GM18498 (cell line): Measurements from ENCODE around the gene ZMYND15.
"Not testable (repeated sequence)": the region's sequence is repeated elsewhere in the genome, so short reads cannot be mapped to it uniquely, and the experiment has no call there.

Experiments
- ATAC-seq: cut with Tn5 transposase; IDR thresholded peaks from one replicate; pipeline ENCODE4 v1.9.1; 2021; ENCODE audit warnings: mild to moderate bottlenecking, moderate library complexity; ENCODE audit not compliant: unreplicated experiment

ZMYND15 gene, protein sequence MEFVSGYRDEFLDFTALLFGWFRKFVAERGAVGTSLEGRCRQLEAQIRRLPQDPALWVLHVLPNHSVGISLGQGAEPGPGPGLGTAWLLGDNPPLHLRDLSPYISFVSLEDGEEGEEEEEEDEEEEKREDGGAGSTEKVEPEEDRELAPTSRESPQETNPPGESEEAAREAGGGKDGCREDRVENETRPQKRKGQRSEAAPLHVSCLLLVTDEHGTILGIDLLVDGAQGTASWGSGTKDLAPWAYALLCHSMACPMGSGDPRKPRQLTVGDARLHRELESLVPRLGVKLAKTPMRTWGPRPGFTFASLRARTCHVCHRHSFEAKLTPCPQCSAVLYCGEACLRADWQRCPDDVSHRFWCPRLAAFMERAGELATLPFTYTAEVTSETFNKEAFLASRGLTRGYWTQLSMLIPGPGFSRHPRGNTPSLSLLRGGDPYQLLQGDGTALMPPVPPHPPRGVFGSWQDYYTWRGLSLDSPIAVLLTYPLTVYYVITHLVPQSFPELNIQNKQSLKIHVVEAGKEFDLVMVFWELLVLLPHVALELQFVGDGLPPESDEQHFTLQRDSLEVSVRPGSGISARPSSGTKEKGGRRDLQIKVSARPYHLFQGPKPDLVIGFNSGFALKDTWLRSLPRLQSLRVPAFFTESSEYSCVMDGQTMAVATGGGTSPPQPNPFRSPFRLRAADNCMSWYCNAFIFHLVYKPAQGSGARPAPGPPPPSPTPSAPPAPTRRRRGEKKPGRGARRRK

DNA sequence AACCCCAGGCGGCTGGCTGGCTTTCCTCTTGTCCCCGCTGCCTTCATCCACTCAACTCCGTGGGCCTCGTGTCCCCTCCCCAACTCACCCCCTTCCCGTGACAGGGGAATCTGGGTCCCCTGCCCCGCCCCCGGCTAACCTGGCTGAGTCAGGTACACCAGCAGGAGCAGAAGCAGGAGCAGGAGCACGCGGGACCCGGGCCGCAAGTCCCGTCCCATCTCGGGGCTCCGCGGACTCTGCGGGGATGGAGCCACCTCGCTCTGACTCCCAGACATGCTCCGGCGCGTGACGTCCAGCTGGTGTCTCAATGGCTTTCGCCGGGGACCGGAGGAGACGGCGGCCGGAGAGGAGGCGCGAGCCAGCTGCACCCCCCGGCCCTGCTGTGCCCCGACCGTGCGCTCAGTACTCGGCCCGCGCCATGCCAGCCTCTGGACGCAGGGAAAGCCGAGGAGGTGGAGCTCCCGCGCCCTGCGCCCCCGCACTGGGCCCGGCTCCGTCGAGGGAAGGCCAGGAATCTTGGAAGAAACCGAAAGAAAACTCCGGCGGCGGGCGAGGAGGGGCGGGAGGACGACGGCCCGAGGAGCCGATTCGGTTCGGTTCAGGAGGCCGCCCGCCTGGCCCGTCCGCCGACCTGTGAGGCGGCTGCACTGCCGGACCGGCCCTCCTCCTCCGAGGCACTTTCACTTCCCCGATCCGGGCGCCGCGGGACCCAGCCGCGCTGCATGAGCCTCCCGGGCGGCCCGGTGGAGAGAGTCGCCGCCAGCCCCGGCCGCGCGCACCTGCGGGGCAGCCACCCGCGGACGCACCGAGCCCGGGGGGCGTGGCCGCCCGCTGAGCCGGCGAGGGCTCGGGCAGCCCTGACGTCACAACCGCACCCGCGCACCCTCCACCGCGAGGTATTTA is at the start of gene ZMYND15, which contains the start of gene CXCL16:
Gene ZMYND15 (plus strand): TSS at position 712 of the 903 bp plus-strand sequence. CDS start 716 bp downstream, outside the sequence.
Gene CXCL16 (minus strand): TSS at position 807 of the 903 bp plus-strand sequence. CDS start 589 bp downstream, at position 218.
- ATAC-seq = peak; percentile 54

DNA sequence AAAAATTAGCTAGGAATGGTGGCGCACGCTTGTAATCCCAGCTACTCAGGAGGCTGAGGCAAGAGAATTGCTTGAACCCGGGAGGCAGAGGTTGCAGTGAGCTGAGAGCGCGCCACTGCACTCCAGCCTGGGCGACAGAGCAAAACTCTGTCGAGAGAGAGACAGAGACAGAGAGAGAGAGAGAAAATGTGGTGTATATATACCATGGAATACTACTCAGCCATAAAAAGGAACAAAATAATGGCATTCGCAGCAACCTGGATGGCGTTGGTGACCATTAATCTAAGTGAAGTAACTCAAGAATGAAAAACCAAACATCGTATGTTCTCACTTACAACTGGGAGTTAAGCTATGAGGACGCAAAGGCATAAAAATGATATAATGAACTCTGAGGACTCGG is 49.8 kb upstream of the ZMYND15 start:
- not testable (repeated sequence) for ATAC-seq

DNA sequence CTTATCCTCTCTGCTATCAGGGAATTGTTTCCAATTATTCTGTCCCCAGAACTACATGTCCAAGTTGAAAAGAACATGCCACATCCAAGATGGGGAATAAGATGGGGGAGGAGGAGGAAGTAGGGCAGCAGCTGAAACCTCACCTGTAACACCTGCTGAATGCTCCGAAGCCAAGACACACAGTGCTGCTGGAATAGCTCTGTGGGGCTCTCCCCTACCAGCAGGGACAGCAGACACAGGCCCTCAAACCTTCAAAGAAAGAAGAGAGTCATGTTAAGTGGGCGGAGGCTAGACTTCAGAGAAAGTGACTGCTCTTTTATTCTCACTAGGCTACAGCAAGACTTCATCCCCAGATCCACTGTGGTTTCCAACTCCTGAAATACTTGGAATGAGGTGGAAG is 48.9 kb upstream of the ZMYND15 start:
- ATAC-seq = no peak

DNA sequence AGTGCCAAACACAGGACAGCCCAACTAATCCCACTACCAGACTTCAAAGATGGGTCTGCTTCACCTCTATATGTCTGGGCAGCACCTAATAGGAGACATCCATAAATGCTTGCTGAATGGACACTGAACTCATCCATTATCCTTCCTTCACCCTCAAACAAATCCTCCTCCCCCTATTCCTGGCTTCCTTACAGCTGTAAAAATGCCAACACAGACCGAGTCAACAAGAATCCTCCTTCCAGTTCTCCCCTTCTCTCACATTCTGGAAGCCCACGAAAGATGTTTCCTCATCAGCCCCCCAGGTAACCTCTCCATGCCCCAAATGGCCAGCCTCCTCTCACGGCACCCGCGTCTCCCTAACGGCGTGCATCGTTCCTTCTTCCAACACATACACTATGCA is 47.9 kb upstream of the ZMYND15 start:
- ATAC-seq = no peak

DNA sequence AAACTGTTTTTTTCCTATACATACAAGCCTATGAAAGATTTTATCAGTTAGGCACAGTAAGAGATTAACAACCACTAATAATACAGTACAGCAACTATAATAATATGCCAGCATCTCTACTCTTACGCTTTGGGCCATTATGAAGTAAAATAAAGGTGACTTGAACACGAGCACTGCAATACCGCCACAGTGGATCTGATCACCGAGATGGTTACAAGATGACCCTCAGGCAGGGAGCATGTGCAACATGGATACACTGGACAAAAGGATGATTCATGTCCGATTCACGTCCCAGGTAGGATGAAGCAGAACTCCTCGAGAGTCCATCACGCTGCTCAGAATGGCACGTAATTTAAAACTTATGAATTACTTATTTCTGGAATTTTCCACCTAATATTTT is 46.2 kb upstream of the ZMYND15 start:
- ATAC-seq = no peak

DNA sequence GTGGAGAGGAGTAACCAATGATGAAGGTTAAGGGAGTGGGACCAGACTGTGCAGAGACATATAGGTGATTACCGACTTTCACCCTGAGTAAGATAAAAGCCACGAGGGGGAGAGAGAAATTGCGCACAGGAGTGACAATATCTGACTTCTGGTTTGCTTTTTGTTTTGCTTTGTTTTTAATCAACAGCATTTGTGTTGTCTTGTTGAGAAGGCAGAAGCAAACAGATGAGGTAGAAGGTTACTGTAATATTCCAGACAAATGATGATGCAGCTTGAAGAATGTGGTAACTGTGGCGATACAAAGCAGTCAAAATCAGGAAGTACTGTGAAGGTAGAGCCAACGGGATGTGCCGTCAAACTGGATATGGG is 43.2 kb upstream of the ZMYND15 start:
- ATAC-seq = no peak

DNA sequence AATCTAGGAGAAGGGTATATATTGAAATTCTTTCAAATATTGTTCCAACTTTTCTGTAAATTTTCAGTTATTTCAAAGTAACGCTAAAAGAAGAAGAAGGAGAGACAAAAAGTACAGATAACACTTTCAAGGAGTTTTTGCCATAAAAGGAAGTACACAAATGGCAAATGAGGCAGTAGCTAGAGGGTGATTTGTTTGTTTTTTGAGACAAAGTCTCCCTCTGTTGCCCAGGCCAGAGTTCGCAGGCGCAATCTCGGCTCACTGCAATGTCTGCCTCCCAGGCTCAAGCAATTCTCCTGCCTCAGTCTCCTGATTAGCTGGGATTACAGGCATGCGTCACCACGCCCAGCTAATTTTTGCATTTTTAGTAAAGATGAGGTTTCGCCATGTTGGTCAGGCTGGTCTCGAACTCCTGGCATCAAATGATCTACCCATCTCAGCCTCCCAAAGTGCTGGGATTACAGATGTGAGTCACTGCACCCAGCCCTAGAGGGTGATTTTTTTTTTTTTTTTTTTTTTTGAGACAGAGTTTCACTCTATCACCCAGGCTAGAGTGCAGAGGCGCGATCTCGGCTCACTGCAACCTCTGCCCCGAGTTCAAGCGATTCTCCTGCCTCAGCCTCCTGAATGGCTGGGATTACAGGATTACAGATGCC is 40.1 kb upstream of the ZMYND15 start:
- ATAC-seq = not testable (repeated sequence)

DNA sequence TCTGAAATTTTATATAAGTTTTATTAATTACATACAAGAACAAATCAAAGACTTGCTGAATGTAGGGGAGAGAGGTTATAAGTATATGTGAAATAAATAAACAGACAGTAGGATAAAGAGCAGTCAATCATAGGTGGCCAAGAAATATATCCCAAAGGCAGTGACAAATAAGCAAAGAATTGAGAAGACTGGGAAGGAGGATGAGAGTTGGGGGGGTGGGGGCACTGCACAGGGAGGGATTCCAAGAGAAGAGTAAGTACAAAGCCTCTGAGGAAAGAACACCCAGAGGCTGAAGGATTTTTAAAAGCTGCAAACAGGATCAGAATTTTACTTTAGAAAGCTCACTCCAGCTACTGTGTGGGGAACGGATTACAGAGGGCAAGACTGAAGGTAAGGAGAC is 38.5 kb upstream of the ZMYND15 start:
- no peak for ATAC-seq

DNA sequence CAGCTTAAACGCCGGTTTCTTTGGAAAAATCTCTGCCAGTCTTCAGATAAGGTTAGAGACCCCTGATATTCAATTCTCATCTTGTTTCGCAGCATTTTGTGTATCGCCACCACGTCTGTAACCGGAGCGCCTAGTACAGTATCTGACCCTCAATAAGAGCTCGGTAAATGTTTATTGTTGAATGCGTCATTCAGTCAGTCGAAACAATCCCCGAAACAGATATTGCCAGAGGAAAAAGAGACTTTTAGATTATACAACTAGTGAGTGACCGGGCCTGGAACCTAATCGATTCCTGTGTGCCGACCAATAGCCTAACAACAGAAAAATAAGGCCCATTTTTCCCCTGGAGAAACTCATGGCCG is 36.3 kb upstream of the ZMYND15 start:
- no peak for ATAC-seq

DNA sequence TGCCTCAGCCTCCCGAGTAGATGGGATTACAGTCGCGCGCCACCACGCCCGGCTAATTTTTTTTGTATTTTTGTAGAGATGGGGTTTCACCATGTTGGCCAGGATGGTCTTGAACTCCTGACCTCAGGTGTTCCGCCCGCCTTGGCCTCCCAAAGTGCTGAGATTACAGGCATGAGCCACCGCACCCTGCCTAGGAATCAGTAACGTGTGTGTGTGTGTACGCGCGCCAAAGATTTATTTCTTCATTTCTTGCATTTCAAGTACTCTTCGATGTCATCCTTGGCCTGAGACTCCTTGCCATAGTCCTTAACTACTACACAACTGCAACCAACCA is 35.1 kb upstream of the ZMYND15 start:
- not testable (repeated sequence) for ATAC-seq

DNA sequence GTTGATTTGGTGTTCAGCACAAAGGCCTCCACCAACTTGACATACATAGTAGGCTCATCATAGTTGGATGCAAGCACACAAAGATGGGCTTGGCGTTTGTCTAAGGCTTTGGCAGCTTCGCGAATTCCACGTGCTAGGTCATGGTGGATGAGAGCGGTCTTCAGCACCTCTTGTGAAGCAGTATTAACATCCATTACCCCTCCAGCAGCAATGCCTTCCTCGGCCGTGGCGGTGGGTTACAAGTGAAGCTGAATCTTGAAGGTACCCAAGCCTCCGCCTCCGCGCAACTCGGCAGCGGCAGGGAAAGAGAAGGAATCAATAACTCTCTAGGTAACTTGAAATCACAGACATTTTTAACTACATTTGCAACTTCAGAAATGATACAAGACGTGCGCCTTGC is 34.6 kb upstream of the ZMYND15 start:
- no peak for ATAC-seq

DNA sequence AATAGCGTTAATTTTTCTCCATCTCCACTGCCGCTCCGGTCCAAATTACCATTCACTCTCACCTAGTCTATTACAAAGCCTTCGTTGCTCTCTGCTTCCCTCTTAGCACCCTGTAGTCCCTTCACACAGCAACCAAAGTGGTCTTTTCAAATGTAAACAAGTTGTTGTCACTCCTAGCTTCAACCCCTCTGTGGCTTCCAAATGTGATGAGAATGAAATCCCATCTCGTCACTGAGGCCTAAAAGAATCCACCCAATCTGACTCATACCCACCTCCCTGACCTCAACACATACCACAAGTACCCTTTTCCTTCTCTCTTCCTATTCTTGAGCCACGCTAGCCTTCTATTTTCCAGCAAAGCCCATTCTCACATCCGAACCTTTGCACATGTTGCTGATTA is 33.5 kb upstream of the ZMYND15 start:
- ATAC-seq = no peak

DNA sequence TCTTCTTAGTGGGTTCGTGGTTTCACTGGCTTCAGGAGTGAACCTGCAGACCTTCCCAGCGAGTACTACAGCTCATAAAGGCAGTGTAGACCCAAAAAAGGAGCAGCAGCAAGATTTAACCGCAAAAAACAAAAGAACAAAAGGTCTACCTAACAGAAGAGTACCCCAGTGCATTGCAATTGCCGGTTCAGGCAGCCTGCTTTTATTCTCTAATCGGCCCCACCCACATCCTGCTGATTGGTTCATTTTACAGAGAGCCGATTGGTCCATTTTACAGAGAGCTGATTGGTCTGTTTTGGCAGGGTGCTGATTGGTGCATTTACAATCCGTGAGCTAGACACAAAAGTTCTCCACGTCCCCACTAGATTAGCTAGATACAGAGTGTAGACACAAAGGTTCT is 31.2 kb upstream of the ZMYND15 start:
- no peak for ATAC-seq

DNA sequence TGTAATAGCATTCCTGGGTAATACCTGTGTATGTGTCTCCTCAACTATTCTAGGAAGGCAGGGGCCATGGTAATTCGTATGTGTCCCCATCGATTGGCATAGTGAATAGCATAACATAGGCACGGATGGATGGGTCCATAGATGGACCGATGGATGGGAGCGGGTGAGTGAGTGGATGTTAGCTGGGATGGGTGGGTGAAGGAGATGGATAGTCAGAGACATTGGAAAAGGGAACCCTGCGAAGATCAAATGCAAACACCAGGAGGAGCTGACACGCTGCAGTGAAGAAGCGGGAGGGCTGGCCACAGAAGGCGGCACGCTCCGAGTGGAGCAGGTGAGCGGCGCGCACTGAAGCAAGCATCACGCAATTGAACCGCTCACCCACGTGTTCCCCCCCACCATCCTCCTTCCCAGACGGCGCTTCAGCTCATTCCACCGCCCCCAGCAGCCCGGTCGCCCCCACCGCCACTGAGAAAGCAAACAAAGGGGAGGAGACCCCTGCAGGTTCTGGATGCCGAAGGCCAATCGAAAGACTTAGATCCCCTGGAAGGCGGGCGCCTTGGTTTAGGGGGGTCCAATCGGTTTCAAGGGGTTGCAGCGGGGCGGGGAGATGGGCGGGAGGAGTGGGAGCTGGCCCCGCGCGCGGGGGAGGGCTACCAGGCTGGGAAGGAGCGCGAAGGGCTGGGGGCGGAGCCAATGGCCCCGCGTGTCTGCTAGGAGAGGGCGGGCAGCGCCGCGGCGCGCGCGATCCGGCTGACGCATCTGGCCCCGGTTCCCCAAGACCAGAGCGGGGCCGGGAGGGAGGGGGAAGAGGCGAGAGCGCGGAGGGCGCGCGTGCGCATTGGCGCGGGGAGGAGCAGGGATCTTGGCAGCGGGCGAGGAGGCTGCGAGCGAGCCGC is 29.6 kb upstream of the ZMYND15 start, which contains the start of gene ARRB2:
Gene ARRB2 (plus strand): TSS at position 839 of the 899 bp plus-strand sequence. CDS start 90 bp downstream, outside the sequence.
- ATAC-seq = peak; percentile 88

DNA sequence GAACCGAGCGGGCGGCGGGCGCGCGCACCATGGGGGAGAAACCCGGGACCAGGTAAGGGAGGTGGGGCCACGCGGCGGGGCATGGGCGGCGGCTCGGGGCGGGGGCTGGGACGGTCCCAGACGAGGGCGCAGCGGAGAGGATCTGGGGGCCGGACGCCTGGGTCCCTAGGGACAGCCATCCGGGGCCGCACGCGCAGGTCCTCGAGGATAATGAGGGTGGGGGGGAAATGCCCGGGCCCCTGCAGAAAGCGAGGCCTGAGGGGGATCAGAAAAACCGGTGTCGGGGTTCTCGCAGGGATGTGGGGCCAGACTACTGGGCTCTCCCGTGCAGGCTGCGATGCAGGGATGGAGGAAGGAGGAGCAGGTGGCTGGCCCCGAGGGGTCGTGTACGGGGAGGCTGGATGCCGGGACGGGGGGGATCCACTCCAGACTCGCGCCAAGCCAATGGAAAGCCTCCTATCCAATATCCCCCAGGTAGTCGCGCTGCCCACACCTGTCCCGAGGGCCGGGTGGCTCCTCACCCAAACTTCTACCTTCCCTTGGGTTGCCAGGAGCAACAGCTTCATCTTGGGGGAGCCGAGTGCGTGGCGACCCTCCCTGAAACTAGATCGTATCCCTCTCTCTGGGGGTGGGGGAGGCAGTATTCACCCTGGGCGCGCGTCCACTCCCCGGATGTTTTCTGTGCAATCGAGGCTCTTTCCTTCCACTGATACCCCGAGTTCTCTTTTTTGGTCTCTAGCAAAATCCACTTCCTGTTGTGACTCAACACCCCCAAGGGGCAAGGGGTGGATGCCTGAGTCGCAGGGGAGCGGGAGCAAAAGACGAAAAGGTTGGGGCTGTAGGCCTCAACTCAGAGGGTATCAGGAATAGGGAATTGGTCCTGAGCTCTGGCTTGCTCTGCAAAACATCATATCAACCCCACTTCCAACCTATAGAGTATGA is 28.7 kb upstream of the ZMYND15 start:
- ATAC-seq = no peak

DNA sequence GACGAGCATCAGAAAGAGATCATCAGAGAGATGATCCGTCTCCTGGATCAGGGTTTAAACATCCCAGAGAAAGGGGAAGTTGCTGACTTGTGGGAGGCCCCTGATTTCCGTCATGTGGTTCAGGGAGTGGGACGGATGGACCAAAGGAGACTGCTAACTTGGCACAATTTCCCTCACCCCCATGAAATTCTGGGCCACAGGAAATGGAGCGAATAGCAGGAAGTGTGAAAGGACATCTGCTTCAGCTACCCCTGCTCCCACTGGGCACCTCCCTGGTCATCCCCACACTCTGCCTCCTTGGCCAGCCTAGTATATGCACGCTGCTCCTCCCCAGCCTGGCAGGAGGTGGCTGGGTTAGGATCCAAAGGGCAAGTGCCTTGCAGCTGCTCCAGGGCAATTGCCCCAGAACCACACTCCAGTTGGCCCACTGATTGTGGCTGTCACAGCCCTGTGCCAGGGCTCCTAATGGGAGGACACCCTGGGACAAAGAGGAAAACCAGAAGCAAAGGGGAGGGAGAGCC is 27.9 kb upstream of the ZMYND15 start:
- ATAC-seq = no peak

DNA sequence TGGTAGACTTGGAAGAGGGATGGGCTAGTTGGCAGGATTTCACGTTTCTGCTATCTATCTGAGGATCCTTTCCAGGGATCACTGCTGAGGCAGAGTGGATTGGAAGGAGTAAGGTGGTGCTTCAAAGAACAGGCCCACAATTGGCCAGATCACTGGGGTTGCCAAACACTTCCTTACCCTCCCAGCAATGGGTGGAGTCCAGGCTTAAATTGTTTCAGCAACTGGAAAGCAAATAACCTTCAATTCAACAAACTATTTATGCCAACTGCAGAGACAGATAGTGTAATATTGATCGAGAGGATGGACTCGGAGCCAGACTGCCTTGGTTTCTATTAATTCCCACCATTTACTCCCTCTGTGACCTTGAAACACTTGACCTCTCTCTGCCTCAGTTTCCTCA is 27.1 kb upstream of the ZMYND15 start:
- no peak for ATAC-seq

DNA sequence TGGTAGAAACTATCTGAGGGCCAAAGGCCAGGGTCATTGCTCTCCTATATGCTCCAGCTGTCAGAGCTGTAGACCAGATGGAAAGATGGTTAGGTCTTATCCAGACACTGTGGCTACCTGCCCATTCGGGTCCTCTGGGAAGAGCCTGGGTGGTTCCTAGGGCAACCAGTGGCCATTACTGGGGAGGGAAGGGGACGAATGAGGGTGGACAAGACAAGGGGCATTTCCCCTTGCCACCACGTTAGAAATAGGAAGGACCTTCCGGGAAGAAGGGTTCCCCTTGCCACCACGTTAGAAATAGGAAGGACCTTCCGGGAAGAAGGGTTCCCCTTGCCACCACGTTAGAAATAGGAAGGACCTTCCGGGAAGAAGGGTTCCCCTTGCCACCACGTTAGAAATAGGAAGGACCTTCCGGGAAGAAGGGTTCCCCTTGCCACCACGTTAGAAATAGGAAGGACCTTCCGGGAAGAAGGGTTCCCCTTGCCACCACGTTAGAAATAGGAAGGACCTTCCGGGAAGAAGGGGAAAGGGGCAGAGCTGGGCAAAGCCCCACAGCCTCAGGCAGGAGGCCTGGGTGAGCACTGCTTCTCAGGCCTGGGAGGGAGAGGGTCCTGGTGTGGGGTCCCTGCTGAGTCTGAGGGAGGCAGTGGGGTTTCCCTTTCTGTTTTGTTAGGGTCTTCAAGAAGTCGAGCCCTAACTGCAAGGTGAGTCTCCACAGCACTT is 25.1 kb upstream of the ZMYND15 start:
- not testable (repeated sequence) for ATAC-seq
